GM18499 (cell line): Measurements from ENCODE around the gene SLCO2A1.

Experiments used
- ATAC-seq: cut with Tn5 transposase; IDR thresholded peaks from one replicate; pipeline ENCODE4 v1.9.1; 2021; ENCODE audit warnings: moderate number of reproducible peaks; ENCODE audit not compliant: insufficient read depth, unreplicated experiment

SLCO2A1 gene

DNA sequence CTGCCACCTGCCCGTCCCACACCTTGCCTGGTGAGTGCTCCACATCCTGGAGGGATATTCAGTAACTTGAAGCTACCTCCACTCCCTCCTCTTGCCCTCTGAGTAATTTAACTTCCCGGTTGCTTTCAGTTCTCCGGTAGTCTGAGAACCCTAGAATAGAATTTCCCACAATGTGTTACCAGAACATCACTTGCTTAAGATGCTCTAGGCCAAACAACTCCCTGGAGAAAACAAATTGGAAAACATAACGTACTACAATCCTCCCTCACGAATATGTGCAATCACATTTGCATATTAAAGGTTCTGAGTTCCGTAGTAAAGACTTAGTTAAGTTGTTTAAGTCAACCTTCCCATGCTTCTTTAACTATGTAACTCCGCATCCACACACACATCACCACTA, 44.8 kb downstream of the SLCO2A1 start:
- no peak for ATAC-seq

GRCh38 chr3:133983576-133984560, 45.9 kb downstream of the SLCO2A1 start:
- ATAC-seq = no peak

DNA sequence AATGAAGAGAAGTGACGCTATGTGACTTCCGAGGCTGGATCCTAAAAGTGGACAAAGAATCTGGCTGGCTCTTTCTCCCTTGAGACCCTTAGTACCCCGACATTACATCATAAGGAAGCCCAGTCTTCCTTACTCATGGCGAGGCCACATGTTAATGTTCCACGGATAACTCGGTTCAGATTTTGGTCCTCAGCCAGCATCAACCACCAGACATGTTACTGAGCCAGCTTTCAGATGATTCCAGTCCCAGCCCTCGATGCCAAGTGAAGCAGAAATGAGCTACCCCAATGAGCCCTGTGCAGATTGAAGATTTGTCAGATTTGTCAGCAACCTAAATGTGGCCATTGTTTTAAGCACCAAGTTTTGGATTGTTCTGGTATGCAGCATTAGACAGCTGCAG, 46.6 kb downstream of the SLCO2A1 start:
- no peak for ATAC-seq

- no peak for ATAC-seq
Observed at GRCh38 chr3:133980550-133980949, 49.2 kb downstream of the SLCO2A1 start.

DNA sequence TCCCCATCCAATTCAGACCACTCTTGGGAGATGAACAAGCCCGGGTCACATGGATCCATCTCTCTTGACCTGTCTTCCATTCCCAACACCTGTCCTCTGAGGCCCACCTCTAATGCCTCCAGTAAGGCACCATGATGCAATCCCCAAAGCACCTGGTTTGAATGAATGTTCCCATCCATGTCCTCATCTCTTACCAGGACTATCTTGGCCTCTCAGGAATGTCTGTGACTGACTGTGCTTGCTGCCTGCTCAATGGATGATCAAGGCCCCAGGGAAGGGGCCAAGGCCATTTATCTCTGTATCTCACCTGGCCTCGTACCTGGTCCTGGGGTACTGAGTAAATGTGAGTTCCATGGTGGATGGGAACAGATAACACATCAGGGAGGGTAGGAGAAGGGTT, 49.7 kb downstream of the SLCO2A1 start:
- ATAC-seq = no peak

DNA sequence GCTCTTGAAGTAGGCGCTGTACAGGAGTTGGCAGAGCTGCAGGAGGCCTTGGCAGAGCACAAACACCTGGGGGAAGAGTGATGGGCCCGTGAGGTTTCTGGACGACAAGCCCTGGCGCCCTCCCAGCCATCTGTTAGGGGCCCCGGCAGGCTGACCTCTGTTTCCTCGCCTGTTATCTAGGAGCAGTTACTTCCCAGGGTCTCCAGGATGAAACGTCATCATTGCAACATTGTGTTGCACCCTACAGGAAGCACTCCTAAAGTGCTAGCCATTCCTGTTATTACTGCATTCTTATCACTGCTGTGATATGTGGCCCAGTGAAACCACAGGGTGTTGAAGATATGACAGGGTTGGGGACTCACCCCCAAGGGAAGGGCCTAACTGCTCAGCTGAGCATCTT, 50.2 kb downstream of the SLCO2A1 start:
- no peak for ATAC-seq

GRCh38 chr3:133977568-133977967, 52.2 kb downstream of the SLCO2A1 start:
- ATAC-seq = no peak

- ATAC-seq = no peak
Observed at GRCh38 chr3:133973249-133973980, 56.3 kb downstream of the SLCO2A1 start.

DNA sequence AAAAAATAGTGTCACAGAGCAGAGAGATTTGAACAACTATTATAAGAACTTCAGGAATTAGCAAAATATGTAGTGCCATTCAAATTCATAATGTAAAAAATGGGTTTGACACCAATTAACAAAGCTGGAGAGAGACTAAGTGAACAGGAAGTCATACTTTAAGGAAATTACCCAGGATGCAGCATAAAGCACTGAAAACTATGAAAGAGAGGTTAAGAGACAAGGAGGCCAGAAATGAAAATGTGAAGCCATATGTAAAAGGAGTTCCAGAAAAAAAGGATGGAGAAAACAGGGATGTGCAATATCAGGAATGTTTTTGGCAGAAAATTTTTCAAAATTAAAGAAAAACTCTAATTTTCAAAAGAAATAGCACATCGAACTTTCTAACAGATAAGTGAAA, 57.6 kb downstream of the SLCO2A1 start:
- ATAC-seq = no peak

GRCh38 chr3:133970916-133971315, 58.8 kb downstream of the SLCO2A1 start:
- ATAC-seq = no peak

DNA sequence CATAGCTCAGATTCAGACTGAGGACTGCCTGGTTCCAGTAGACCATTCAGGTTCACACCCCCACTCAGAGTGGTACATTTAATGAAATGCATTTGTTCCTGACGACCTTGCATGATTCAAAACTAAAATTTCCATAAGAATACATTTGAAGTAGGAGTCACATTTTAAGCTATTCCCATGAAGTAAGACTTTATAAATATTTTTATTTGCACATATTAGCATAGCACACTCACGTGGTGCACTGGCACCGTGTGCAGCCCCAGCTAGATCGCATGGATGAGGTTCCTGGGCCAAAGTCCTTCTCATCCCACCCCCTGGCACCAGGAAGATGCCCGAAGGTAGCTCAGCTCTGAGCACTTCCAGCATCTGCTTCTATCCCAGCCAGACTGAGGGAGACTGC, 59.4 kb downstream of the SLCO2A1 start:
- no peak for ATAC-seq

- ATAC-seq = no peak
Observed at GRCh38 chr3:133967992-133968892, 61.5 kb downstream of the SLCO2A1 start.

GRCh38 chr3:133966954-133967353, 62.8 kb downstream of the SLCO2A1 start:
- ATAC-seq = no peak

GRCh38 chr3:133965906-133966305, 63.8 kb downstream of the SLCO2A1 start:
- no peak for ATAC-seq

DNA sequence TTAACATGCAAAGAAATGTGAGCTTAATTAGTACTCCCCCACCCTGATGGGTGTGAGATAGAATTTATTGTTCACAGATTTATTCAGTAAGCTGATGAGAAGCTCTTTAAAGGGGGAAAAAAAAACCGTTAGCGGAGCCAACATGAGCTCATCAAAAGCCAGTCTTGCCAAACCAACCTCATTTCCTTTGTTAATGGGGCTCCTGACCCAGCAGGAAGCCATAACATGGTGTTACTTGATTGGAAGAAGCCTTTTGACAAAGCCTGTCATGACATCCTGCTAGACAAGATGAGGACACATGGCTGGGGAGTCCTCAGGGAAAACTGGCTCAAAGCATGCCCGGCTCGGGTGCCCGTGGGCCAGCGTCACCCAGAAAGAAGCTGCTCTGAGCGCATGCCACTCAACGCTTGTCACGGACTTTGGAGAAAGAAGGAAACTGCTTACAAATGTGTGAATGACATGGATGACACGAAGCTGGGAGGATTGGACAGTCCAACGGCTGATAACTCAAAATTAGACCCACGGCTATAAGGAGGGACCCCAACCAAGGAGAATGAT, 64.6 kb downstream of the SLCO2A1 start:
- ATAC-seq = no peak

DNA sequence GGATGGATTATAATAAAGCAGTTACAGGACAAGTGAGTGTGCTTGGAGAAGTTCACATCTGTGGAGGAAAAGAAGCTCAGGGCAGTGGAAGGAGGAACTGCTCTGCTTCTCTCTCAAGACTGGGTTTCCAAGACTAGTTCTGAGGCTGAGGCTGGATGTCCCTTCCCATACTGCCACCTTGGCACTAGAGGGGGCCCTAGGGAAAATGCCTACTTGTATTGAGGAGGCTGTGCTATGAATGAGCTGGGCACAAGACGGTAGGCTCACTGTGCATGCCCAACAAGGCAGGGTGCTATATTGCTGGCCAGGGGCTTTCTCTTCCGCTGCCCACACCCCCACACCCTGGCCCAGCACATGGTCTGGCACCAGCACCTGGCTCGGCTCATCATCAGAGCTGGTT, 65.2 kb downstream of the SLCO2A1 start:
- ATAC-seq = no peak

DNA sequence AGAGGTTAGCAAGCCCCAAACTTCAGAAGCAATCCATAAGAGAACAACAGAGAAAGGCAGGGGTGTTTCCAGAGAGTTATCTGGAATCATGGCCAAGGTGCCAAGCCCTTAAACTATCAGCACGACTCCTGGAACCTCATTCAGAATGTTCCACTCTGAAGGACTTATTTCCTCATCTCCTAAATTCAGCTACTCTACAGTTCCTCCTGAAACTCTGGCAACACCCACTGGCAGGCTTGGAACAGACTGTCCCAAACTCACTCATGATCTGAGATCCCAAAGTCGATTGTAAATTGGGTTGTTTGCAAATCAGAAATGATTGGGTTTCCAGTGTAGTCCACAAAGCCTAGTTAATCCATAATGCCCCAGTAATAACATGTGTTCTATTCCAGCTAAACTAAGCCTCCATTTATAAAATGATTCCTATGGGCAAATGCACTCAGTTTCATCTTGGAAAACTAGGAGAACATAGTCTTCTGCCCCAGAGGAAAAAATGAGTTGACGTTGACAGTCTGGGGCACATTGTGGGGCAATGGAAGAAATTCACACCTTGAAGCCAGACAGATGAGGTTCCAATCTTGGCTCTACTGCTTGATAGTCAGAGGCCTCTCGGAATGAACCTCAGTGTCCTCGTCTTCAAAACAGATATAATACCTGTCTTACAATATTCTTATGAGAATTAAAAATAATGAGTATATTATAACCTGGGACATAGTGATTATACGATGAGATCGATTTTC, 65.9 kb downstream of the SLCO2A1 start:
- ATAC-seq = no peak

GRCh38 chr3:133962849-133963248, 66.9 kb downstream of the SLCO2A1 start:
- no peak for ATAC-seq

DNA sequence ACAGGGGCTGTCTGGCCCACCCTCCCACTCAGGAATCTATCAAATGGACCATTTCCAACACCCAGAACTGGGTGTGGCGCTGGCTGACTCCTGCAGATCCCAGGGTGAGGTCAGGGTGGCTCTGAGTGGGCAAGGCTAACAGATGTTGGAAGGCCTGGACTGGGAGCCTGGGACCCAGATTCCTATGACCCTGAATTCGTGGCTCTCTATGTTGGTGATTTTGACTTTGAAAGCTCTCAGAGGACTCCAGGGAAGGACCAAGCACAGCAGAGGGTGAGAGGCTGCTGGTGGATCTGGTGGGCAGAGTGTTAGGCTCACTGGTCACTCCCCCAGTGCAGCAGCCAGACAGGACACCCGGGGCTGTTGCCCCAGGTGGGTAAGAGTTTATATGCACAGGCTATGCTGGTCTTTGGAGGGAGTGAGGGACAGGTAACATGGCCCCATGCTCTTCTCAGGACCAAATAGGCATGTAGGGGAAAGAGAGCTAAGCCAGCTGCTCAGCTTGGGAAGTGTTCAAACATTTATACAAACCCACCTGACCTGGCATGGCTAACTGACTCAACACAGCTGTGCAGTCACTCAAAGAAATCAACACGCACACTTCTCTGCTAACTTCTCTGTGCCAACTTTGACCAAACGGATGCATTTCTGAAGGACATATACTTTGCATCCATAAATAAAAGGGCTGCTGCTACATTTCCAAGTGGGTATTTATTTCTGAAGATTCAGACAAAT, 71.5 kb downstream of the SLCO2A1 start:
- no peak for ATAC-seq
